Fibroblast of peridontal ligament (primary cell): ENCODE measurements around the gene BPHL.
"Not testable (repeated sequence)": the region's sequence is repeated elsewhere in the genome, so short reads cannot be mapped to it uniquely, and the experiment has no call there.

Experiments used
- DNase-seq: peaks from one replicate; pipeline ENCODE4 v3.0.0-alpha.2; 2010; ENCODE audit errors: extremely low read depth

BPHL gene

DNA sequence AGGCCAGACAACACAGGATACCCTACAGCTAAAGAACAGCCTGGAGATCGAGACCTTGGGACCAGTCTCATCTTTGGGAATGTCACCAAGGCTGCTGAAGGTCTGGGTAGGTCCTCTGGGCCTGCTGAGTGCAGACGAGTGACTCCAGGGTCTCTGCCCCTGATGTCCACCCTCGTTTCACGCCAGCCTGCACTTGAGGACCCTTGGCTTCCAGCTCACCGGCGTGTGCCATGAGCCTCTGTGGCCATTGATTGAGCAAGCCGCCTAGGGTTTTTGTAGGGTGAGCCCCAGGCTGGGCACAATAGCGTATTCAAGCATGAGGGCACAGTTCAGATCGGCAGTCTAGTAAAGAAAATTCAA lies 4.3 kb downstream of the BPHL start:
- no peak for DNase-seq

DNA sequence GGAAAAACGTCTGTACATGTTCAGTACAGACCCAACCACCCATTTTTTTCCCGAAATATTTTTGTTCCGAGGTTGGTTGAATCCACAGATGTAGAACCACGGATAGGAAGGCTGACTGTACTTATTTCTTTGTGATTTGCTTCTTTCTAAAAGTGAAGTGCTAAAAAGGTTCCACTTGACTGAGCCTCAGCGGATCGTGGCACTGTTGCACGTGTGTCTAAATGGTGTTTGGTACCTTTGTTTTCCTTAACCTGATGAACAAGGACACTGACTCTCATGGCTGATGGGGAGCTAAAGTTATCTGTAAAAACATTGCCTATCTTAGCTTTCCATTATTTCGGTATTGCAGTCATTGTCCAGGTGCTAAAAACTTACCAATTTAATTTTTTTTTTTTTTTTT lies 6.2 kb downstream of the BPHL start:
- no peak for DNase-seq

DNA sequence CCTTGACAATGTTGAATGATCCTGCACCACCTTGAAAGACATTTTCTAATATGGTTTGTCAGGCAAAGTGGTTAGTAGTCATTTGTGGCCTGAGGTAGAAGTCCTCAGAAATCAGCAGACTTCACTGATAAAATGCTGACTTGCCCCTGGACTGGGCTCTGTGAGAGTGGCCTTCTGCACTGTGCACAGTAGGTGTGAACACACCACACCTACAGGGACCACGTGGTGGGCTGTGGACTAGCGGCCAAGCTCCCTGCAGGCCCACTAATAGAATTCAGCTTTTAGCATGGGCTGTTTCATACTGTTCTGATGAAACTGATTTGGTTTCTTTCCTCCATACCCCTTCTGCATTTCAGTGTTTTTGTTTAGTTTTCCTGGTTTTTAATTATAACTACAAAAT lies 7.3 kb downstream of the BPHL start:
- no peak for DNase-seq

DNA sequence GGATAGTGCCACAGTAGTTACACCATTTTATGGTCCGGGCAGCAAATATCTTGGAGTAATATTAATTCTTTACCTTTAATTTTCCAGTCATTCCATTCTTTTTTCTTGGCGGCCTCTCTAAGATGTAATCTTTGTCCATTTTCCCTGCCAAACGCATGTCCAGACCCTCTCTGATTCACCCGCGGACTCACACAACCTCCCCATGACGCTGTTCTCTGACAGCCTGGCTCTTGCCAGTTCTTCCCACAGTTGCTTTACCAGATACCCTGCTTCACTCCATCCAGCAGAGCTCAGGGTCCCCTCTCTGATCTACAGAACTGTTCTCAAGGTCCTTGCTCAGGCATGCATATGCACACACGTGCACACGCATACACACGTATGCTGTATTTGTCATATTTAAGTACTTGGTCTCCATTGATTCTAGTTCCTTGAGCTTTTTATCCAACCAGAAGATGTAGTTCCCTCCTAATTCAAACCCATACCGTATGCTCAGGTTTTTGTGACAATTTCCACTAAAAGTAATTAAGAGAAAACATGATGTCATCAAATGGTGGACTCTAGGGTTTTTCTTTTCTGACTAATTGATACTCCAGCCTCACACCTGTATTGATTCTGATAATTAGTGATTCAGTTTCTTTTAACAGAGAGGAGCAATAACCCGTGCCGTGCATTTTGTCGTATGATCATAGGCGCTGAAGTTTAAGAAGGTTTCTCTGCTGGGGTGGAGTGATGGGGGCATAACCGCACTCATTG lies 10.0 kb downstream of the BPHL start:
- no peak for DNase-seq

DNA sequence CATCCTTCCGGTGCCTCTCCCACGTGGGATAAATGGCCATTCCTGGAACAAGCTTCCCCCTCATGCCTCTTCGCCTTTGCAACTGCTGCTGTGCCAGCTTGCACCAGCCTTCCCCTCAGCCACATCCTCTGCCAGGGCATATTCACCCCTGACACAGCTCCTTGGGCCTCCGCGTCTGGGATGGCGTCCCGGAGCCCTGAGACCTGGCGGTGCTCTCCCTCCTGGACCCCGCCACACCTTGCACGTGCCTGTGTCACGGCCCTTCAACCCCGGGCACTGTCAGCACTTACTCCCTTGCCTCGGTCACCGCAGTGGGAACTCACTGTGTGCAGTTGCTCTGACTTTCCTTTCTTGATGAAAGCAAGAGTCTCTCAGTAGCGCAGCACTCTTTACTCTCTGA lies 13.2 kb downstream of the BPHL start:
- DNase-seq, result no peak

DNA sequence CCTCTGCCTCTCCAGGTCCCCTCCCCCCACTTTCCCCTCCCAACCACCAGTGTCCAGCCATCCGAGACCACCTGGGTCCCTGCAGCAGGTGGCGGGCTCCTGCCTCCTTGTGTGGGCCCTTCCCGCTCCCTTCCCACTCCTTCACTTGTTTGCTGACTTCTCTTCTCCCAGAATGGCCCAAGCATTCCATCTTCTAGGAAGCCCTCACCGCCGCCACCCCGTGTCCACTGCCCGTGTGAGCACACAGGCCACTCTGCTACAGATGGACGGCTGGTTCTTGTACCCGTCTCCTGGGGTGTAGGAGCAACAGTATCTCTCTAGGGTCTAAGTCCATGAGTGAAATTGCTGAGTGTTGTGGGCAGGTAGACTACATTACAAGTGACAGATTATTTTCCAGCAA lies 15.0 kb downstream of the BPHL start:
- no peak for DNase-seq

DNA sequence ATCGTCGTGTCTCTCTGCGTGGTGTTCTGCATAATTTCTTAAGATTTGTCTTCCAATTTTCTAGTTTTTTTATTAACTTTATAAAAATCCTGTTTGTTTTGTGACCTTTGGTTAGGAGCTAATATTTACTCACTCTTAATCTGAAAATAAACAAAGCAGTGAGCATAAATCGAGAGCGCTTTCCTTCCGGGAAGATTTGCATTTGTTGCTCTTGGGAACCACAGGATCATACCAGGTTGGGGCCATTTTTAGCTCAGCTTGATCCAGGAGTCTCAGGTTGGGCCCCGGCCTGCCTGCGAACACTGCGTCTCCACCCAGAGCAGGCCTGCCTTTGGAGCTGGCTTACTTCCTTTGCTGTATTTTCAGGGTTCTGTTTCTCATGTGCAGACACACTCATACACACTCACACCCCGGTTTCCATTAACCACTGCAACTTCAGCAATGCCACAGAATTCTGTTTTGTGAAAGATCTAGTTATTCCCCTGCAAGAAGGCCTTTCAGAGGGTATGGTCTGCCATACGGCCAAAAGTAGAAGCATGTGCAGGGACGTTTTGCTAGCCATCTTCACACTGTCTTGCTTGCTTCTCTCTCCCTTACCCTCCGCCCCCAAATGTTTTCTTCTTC lies 17.3 kb downstream of the BPHL start:
- DNase-seq, result no peak

DNA sequence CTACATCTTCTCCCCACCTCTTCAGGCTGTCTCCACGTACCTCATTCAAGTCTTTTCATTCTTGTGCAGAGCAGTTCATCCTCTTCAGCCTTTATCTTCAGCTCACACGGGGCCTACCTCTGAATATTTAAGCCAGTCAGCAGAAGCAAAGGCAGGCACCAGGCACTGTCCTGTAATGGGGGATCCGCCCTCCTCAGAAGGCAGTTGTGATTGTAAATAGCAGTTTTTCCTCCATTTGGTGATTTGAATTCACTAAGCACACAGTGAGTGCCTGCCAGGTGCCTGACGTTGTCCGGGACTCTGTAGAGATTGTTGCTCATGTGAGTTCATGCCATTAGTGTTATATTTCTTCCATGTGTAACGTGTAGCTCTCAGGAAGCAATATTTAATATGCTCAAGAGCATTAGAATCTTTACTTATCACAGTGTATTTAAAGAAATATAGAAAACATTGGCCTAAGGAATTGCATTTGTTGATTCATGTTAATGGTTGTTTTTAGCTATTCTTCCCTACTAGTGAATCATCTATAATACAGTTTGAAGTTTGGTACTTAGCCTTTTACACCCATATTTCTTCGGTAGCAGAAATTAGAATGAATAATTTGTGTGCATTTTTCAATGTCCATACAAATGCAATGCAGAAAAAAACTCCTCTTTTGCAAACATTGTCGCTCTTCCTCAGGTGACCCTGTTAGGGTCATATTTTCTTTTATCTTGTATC lies 17.9 kb downstream of the BPHL start:
- no peak for DNase-seq

DNA sequence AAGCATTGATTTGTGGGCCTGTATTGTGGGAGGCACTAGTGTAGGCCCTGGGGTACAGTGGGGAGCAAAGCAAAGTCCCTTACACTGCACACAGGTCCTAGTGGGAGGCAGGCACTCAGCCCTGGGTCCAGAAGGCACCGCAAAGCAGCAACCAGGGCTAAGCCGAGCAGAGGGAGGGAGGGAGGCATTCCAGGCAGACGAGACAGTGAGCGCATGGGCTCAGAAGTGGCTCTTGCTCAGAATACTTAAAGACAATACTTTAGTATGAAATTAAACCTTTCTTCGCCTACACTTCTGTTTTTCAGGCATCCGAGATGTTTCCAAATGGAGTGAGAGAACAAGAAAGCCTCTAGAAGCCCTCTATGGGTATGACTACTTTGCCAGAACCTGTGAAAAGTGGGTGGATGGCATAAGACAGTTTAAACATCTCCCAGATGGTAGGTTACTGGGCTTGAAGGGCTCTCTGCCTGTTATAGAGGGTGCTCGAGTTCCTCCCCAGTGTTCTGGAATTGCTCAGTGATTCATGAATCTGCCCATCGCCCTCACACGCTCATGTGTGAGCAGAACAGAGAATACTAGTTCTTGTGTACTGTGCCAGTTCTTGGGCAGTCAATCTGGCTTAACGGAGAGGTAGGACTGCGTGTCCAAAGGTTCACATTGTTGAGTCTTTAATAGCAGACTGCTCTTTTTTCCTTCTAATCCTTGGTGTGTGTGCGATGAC lies 18.7 kb downstream of the BPHL start:
- DNase-seq, result no peak

DNA sequence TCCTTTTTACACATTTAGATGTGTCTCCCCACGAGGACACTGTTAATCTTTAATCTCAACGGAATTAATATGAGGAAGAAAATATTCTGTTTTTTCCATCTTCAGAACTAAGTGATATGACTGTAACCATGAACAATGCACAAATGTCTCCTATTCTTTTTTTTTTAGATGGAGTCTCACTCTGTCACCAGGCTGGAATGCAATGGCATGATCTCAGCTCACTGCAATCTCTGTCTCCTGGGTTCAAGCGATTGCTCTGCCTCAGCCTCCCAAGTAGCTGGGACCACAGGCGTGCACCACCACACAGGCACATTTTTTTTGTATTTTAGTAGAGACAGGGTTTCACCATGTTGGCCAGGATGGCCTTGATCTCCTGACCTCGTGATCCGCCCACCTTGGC lies 19.4 kb downstream of the BPHL start:
- not testable (repeated sequence) for DNase-seq

DNA sequence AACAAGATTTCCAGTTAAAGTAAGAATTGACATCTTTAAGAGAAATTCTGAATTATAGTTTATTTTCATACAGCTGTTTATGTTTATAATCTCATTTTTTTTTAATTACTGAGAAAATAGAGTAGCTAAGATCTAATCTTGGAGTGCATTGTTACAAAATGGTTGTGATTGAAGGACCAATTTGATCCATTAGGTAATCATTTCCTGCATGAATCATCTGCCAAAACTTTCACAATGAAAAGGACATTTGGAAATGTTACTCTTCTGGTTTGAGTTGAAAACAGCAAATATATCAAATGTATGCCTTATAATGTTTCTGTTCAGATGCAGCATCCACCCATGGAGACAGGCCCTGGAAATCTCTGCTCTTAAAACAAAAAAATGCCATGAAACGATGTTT lies 19.8 kb downstream of the BPHL start:
- peak; percentile 52 for DNase-seq

DNA sequence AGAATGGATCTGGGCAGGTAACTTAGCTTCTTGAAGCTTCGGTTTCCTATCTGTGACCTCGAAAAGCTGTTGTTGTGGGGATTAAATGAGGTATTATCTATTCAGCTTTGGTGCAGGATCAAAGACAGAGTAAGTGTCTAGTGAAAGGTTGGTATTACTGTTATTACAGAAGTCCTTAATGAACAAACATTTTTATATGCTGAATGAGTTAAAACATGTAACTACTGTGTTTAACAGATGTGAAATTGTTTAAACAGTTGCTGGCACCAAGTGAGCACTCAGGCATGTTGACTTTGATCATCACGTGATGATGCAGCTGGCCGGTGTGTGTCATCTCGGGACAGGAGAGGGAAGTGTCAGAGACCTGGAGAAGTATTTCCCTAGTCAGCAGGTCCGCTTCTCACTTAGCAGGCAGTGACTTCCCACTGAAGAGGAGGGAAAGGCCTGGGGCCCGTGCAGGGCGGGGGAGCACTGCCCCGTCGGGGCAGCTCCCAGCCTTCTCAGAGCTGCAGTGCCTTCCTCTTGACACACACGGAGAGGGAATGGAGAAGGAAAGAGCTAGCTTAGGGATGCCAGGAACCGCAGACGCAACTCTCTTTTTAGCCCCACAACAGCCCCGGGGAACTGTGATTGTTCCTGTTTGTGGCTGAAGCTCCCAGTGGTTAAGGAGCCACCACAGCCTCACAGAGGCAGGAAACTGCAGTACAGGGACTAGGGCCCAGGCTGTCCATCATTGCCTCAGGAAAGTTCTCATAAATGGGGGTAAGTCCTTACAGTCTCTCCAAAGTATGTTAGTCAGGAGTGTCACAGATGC lies 20.8 kb downstream of the BPHL start:
- peak; percentile 51 for DNase-seq

DNA sequence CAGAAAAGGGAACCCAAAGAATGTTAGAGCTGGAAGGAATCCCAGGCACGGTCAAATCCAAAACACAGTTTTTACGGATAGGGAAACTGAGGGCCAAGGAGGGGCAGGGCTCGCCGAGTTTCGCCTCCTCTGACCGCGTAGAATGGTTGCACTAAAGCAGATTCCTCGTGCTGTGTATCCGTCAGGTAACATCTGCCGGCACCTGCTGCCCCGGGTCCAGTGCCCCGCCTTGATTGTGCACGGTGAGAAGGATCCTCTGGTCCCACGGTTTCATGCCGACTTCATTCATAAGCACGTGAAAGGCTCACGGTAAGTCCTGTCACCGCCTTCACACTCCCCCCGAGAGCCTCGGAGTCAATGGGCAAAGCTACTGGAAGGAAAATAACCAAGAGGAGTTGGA lies 21.7 kb downstream of the BPHL start:
- DNase-seq, result no peak

DNA sequence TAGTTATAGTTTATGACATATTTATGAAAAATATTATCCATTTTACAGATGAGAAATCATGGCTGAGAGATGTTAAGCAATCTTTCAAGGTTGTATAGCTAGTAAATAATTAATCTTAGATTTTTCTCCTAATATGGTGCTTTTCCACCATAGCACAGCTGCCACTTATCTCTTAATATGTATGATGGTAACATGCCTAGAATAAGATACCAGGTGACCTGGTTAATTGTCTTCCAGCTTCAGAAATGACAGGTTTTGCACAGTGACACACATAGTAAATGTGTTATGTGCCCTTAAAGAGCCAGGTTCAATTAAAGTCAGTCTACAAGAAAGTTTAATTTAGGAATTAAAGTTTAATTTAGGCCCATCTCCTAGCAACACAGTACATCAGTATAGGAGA lies 24.0 kb downstream of the BPHL start:
- no peak for DNase-seq

DNA sequence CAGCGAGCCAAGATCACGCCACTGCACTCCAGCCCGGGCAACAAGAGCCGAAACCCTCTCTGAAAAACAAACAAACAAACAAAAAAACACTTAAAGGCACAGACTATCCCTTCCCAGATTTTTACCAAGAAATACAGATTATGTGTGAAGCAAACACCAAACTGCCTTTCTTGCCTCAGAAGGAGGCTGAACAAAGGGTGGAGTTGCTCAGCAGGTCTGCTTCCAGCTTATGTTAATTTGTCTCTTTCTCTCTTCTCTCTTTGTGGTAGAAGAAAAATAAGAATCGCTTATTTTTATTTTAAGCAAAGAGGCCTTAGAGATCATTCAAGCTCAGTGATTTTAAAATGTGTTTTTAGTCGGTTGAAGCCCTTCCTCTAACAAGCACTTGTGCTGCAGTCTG lies 24.6 kb downstream of the BPHL start:
- no peak for DNase-seq

DNA sequence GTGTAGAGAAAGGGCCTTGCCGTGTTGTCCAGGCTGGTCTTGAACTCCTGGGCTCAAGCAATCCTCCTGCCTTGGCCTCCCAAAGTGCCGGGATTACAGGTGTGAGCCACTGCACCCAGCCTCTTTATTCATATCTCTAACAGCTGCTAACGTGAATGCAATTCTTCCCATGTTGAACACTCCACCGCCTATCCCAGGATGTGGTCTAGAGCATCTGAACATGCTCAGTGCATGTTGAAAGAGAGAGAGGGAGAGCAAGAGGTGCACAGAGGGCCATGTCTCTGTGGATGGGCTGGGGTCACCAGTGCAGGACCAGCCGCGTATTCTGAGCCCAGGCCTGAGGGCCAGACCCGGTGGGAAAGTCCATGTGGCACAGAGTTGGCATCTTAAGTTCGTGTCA lies 26.1 kb downstream of the BPHL start:
- DNase-seq, result no peak

DNA sequence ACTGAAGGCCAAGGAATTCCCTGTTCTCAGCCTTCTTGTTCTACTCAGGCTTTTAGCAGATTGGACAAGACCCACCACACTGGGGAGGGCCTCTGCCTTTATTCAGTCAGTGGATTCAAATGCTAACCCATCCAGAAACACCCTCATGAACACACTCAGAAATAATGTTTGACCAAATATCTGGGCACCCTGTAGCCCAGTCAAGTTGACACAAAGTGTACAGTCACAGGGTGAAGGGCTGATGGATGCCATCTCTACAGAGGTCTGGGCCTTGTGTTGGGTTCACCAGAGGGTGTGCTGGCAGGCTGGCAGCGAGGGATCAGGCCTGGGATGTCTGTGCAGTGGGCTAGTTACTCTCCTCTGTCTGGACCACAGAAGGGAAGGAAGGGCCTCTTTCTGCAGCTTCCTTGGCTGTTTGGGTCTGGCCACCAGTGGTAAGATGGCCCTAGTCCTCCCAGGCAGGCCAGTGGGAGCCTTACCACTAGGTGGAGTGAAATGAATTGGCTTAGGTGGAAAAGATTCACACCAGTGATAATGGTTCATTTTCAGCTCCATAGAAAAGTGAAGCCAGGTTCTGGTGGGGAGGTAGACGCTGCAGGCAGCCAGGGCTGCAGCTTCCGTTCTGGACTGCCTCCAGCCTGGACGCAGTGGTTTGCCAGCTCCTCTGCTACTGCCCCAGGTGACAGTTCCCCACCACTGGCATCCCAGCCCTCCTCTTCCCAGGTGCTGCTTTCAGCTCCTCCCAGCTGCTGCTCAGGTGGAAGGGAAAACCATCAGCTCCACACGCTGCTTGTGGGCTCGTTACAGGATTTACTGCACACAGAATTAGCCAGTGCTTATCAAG lies 29.6 kb downstream of the BPHL start:
- no peak for DNase-seq

DNA sequence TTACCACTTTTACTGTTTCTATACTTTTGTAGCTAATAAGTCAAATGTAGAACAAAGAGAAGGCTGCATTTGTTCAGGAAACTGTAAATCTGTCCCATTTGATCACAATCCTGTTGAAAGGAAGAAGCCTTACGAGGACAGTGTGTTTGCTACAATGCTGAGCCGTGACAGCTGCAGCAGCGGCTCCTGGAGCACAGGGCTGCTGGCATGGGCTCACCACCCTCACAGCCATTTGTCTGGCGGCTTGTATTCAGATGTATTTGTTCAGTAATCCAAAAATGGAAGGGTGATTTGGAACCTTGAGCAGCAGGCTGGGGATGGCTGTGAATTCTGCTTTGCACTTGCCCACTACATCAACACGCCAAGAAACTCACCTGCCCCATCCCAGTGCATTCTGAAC lies 33.2 kb downstream of the BPHL start:
- DNase-seq, result no peak

DNA sequence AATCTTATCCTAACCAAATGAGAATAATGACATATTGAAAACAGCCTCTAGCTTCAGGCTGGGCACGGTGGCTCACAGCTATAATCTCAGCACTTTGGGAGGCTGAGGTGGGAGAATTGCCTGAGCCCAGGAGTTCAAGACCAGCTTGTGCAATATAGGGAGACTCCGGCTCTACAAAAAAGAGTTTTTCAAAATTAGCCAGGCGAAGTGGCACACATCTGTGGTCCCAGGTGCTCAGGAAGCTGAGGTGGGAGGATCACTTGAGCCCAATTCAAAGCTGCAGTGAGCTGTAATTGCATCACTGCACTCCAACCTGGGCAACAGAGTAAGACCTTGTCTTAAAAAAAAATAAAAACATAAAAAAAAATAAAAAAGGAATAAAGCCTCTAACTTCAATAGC lies 34.2 kb downstream of the BPHL start:
- DNase-seq, result no peak

DNA sequence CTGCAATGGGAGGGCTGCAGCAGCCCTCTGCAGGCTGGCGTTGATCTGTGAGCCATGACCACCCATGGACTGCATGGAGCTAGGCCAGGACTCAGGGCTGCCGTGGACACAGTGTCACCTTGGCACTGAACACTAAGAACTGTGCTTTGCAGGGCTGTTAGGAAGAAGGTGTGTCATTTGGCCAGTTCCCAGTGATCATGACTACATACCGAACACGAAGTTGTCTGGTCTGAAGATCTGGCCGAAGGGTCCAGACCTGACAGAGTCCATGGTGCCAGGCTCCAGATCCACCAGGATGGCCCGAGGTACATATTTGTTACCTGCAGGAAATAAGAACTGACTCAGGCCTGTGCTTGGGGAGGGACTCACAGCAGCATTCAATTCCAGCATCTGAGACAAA lies 36.9 kb downstream of the BPHL start:
- DNase-seq, result not testable (repeated sequence)
